8988T (cell line): ENCODE measurements around the gene DPEP2.
"Not testable (repeated sequence)": the region's sequence is repeated elsewhere in the genome, so short reads cannot be mapped to it uniquely, and the experiment has no call there.

Experiments used
- DNase-seq: peaks from one replicate; pipeline ENCODE4 v3.0.0; 2011

DPEP2 gene

DNA sequence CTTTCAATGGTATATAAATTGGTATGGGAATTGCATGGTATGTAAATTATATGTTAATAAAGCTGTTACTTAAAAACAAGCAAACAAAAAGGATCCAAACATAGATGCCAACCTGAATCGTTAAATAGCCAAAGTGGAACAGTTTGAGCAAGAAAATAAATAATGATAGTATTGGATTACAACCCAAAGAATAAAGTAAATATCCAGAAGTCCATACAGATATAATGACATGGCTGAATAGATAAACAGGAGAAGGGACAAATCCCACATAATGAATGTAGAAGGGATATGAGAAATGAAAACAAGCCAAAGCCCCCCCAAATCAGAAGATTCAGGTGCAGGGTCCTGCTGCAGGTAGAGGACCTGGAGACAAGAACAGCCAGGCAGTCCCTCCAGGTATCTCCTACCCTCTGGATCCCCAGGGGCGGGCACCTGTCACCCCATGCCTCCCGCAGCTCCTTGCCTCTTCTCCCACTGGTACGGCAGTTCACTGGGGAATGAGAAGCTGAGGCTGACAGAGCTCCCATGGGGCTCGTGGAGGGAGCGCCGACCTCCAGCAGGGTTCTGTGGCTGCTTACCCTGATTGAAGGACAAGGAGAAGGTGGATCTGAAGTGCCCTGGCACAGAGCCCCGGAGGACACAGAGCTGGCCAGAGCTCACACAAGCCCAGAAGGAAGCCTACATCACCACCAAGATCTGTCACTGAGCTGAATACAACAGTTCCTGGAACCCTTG is 45.5 kb downstream of the DPEP2 start:
- no peak for DNase-seq

DNA sequence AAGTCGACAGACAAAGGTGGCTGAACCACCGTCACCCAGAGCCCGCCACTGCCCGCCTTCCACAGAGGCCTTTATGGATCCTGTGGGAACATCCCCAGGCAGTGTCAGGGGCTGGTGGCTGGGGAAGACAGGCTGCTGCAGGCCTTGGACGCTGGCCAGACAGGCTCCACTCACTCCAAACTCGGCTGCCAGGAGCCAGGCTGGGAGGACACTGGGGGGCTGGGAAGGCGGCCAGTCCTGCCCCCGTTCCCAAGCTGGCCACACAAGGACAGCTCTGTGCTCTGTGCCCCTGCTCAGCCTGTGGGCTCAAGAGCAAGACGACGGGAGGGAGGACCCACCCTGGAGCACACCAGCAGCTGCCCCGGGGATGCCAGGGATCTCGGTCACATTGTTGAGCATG is 47.8 kb downstream of the DPEP2 start:
- DNase-seq, result no peak

DNA sequence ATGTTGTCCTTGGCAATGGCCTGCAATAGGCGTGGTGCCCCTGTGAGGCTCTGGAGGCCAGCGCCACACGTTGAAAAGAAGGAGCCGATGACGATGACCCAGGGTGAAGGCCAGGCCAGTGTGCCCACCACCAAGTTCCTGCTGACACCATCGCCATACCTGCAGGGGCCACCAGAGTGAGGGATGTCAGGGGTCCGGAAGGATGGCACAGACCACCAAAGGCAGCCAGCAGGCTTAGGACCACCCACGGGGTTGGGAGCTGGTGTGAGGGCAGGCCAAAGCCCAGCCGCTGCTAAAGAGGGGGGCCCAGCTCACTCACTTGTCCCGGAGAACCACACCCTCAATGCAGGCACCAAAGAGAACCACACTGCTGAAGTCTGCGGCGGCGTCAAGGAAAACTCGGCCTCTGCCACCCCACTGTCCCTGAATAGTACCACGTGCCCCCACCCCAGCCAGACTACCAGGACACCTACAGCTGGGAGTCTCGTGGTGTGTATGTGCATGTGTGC is 48.9 kb downstream of the DPEP2 start:
- no peak for DNase-seq

DNA sequence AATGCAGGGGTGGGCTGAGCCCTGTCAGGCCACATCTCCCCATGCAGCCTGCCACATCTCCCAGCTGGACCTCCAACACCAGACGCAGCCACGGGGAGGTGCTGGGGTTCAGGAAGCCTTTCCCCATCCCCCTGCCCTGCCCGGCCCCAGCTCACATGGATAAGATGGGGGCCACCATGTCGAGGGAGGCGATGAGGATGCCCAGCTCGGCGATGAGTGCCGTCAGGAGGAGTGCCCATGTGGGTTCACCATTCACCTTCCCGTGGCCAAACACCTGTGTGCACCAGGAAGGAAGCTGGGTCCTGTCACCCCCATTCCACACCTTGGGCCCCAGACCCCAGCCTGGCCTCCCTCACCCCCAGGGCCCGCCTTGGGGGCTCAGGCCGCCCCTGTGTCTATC is 49.6 kb downstream of the DPEP2 start:
- no peak for DNase-seq

DNA sequence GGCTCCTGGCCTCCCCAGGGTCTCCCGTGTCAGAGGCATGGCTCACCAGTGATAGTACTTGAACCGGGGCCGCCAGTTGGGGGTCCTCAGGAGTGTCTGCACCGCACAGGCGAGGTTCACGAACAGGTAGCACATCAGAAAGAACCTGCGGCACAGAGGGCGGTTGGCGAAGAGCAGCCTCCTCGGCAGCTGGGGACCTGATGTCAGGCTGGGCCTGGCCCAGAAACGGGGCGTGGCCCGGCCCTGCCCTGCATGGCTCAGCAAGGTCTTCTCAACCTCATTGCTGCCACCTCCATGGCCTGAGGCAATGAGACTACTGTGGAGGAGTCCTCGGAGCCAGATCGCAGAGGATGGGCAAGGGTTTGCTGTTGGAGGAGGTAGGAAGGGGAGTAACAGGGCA is 51.3 kb downstream of the DPEP2 start:
- no peak for DNase-seq

DNA sequence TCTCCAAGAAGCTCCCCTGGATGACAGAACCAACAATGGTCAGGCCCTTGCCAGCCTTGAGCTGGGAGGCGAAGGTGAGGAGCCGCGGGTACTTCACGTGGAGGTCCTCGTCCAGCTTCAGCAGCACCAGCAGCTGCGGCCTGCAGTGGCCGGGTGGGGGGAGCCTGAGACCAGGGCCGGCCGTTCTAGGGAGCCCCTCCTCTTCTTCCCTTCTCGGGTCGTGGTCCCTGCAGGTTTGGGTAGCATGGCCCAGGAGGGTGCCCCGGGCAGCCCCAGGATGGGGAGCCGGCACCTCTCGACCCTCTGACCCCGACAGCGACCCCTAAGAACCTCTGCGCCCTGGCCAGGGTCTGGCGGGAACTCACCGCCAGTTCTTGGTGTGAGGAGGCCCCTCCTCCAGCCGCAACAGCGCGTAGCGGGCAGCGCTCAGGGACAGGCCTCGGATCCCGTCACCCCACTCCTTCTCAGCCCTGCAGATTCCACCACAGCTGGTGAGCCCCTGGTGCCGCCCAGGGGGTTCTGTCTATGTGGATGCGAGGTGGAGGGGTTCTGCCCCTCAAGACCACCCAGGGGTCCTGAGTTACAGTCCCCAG is 52.2 kb downstream of the DPEP2 start:
- DNase-seq, result no peak

DNA sequence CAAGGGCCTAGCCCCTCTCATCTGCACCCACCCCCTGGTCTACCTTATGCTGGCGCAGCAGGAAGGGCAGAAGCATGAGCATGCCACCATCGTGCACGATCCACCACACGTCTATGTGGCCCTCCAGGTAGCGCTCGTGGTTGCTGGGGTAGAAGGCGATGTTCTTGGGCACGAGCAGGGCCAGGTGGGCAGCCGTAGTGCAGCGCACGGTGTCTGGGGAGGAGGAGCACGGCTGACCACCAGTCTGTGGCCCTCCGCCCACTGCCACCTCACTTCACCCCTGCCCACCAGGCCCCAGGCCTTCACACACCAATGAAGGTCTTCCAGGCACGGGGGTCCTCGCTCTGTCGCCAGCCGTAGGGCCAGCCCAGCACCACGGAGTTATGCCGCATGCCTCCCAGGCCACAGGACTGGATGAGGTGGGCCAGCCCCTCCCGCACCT is 53.1 kb downstream of the DPEP2 start:
- DNase-seq, result no peak

DNA sequence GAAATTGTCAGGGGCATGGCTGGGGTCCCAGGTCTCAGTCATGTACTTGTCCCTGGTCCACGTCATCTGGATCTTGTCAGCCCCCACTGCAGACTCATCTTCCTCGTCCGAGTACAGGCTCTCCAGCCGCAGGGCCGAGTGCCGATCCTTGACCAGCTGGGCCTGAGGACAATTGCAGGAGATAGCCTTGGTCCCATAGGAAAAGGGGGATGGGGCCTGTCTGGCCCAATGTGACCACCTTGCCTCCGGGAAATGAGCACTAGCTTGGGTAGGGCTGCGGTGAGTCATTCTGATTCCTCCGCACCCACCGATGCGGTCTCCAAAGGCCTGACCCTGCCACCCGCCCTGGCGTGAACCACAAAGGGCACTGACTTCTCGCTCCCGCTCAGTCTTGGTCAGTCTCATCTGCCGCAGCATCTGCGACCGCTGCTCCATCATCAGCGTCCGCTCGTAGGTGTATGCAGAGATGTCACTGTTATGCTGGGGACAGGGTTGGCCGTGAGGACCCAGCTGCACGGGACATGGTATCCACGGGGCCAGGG is 53.8 kb downstream of the DPEP2 start:
- DNase-seq, result no peak

DNA sequence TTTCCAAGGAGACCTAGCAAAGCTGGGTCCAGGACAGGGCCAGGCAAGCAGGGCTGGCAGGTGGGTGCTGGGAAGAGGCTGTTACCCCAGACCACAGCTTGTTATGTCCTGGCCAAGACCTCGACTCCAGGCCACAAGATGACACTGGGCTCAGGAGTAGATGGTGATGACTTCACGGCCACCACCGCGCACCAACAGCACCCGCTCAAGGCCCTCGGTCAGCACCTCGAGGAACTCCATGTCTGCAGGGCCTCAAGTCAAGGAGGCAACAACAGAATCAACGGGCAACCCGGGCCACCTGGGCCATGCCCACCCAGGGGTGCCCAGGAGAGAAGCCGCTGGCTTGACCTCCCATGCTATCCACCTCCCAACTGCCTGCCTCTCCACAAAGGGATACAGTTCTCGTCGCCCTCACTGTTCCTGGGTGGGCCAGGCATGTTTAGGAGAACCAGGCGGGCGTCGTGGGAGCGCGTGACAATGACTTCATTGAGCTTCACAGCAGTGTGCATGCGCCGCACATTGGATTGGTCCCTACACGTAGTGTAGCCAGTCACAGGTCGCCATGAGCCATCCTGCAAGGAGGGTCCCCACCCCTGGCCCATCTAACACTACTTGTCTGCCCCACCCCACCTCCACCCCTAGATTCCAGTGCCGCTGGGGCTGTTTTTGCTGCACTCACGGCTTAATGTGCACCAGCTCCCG is 54.4 kb downstream of the DPEP2 start:
- no peak for DNase-seq

DNA sequence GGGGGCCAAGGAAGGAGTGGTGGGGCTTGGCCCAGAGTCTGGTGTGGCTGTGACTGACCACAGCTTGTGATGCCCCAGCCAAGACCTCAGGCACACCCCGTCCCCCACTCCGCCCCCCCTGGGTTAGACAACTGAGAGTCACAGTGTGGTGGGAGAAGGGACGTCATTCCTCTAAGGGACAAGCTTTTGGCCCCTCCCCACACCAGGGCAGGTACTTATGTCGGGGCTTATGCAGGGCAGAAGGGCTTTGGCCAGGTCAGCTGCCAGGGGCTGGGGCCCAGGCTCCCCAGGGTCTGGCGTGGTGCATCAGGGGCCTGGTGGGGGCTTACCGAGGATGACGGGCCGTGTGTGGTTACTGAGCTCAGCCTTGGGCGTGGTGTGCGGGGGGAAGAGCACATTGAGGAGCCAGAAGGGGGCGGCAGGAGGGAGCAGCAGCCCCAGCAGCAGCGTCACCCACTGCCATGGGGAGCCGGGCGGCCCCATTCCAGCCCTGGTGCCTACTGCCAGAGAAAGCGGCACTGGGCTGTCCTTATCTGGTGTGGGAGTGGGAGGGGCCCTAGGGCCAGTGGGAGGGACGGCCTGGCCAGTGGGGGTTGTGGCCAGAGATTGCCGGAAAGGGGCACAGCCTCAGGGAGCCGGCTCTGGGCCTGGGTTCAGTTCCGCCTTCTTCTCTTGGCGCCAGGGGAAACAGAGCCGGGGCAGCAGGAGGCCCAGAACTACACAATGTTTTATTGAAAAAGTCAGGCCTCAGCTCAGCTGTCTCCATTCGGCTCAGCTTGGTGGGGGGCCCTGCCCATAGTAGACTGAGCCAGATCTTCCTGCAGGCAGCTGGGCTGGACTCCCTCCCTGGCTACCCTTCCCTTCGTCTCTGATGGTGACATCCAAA is 55.4 kb downstream of the DPEP2 start, which contains the start of gene LCAT:
LCAT (minus strand) TSS at position 502 of the 886 bp plus-strand sequence; CDS start at position 483, 19 bp downstream.
- DNase-seq, result no peak

DNA sequence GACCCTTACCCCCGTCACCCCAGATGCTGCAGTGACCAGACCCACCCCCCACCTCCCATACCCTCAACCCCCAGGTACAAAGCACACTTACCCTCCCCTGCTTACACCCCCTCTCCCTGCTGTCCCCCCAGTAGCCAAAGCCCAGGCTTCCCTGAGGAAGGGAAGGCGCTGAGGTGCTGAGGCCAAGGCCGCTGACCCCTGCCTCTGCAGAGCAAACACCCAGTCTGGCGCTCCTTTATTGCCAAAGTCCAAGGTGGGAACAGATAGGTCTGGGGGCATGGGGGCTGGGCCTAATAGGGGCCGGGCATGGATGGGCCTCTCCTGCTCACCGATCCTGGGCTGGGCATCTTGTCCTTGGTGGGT is 56.0 kb downstream of the DPEP2 start:
- DNase-seq, result no peak

DNA sequence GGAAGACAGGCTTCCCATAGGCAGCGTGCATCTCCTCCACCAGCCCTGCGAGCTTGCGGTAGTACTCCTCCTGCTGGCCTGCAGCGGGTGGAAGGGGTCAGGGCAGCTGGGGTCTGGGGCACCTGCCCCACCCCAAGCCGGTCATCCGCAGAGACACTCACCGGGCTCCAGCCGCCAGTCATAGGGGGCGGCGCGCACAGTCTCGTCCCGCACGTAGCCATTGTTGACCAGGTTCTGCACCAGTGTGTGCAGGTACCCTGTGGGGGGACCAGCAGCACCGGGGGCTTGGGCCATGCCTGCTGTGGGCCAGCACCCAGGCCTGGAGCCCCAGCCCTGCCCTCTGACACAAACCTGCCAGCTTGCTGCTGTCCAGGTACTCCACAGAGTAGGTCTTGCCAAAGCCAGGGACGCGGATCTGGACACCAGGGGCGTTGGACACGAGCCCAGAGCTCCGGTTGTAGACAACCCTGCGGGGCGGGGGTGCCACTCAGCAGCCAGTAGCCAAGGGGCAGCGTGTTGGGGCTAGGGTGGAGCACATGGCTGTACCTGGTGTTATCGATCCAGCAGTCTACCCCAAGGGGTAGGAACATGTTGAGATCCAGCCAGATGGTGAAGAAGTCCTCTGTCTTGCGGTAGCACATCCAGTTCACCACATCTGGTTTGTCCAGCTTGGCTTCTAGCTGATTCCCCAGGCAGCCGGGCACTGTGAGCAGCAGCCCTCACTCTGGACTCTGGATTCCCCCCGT is 56.6 kb downstream of the DPEP2 start:
- DNase-seq, result no peak

DNA sequence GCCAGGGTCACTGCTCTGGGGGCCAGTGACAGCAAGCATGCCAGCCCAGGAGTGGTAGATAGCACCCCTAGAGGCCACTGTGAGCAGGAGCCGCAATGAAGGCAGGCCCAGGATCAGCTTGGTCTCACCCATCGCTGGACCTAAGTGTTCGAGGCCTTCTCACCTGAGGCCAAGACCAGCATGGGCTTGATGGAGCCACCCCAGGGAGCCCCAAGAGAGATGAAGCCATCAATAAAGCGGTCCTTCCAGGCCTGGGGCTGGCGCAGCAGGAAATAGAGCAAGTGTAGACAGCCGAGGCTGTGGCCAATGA is 57.1 kb downstream of the DPEP2 start:
- DNase-seq, result peak; percentile 79

DNA sequence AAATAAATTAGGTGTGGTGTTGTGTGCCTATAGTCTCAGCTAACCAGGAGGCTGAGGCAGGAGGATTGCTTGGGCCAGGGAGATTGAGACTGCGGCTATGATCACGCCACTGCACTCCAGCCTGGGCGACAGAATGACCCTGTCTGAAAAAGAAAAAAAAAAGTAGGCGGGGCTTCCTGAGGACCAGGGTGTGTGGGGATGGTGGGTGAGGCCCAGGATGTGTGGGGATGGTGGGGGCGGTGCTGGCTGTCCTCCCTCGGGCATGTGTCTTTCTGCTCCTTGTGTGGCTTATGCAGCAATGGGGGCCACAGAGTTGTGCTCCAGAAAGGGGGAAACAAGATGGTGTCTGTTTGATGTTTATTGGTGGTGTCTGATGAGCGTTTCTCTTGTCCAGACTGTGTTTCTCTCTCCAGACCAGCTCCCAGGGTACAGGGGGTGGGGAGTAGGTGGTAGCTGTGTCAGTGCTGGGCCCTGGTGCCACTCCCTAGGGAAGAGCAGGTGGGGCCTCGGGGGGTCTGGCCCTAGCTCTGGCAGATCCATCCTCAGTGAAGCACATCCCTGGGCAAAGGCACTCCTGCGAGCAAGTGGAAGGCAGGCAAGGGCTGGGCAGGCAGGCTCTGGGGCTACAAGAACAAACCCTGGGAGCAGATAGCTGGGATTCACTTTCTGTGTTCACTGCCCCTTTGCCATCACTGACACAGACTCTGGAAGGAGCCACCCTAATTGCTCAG is 57.6 kb downstream of the DPEP2 start:
- DNase-seq, result no peak

DNA sequence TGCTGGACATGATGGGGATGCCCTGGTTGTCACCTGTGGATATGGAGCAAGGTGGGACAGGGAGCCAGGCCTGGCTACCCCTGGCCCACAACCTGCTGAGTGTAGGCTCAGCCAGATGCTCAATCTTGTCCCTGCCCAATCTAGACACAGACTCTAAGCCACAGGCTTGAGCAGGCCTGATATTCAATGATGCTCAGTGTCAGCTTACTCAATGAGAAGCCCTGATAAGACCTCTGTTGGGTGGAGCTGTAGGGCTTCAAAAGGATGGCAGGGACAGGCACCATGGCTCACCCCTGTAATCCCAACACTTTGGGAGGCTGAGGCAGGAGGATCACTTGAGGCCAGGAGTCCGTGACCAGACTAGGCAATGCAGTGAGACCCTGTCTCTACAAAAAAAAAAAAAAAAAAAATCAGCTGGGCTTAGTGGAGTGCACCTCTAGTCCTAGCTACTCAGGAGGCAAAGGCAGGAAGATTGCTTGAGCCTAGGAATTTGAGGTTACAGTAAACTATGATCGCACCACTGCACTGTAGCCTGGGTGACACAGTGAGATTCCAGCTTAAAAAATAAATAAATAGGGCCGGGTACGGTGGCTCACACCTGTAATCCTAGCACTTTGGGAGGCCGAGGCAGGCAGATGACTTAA is 58.7 kb downstream of the DPEP2 start:
- no peak for DNase-seq

DNA sequence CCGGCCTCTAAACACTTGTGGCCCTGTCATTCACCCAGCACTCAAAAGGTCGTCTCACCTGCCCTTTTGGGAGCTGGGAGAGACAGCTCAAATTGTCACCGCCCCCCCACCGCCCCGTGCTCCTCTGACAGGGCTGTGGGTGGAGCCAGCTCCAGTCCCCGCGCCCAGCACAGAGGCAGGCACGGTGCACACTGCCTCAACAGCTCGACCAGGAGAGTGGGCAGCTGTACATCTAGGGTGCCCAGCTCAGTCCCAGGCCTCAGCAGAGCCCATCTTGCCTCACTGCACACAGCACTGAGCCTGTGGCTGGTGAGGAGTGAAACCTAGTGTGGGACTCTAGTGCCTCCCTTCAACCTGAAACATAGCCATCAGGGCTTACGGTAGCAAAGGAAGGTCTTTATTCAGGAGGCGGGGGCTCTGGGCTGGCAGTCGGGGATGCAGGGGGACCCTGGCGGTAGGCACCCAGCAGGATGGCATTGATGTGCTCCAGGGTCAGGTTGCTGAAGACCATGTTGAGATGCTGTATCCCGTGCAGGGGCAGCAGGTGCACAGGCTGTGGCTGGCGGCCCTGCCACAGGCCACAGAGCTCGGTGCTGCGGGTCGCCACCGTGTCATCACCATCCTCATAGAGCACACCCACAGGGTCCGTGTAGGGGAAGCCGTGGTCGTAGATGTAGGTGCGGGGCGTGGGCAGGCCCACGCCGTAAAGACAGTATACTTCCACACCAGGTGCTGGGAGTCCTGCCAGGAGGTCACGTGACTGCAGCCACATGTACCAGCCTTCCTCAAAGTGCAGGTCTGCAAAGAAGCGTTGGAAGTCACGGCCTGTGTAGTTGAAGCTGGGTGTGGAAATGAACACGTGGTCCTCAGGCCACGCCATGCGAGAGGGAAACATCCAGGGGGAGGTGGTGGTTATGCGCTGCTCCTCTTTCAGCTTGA is 59.5 kb downstream of the DPEP2 start:
- no peak for DNase-seq

DNA sequence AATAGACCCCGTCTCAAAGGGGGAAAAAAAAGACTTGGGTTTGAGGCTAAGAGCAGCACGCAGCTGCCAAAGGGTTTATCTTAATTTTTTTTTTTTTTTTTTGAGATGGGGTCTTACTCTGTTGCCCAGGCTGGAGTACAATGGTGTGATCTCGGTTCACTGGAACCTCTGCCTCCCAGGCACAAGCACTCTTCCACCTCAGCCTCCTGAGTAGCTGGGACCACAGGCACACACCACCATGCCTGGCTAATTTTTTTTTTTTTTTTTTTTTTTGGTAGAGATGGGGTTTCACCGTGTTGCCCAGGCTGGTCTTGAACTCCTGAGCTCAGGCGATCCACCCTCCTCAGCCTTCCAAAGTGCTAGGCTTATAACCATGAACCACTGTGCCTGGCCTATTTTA is 61.6 kb downstream of the DPEP2 start:
- not testable (repeated sequence) for DNase-seq
